Measurements from ENCODE around the gene XRN2.

- no peak for TF ChIP-seq EZH2 (IDR thresholded peaks at IDR 0.05; ENCODE audit: borderline replicate concordance, low read length)
- TF ChIP-seq, protein P1, sequence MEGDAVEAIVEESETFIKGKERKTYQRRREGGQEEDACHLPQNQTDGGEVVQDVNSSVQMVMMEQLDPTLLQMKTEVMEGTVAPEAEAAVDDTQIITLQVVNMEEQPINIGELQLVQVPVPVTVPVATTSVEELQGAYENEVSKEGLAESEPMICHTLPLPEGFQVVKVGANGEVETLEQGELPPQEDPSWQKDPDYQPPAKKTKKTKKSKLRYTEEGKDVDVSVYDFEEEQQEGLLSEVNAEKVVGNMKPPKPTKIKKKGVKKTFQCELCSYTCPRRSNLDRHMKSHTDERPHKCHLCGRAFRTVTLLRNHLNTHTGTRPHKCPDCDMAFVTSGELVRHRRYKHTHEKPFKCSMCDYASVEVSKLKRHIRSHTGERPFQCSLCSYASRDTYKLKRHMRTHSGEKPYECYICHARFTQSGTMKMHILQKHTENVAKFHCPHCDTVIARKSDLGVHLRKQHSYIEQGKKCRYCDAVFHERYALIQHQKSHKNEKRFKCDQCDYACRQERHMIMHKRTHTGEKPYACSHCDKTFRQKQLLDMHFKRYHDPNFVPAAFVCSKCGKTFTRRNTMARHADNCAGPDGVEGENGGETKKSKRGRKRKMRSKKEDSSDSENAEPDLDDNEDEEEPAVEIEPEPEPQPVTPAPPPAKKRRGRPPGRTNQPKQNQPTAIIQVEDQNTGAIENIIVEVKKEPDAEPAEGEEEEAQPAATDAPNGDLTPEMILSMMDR (conservative IDR thresholded peaks at IDR 0.05 in 1 of 2, IDR thresholded peaks at IDR 0.05 in 1 of 2; ENCODE audit: extremely low read depth in 1 of 2, insufficient read depth in 1 of 2, low read depth in 1 of 2, low read length in 2 of 2), result no peak
Observed at GRCh38 chr20:21352703-21353102, 49.6 kb downstream of the XRN2 start.
